GM12872 (cell line): Measurements from ENCODE around the gene BPGM.

Source experiments
- CTCF ChIP-seq: IDR thresholded peaks from 3 replicates; pipeline ENCODE4 v1.5.1; 2011; ENCODE audit warnings: low read depth, mild to moderate bottlenecking, low read length, moderate library complexity; ENCODE audit not compliant: insufficient read depth

The BPGM gene

GRCh38 chr7:134702366-134703240 lies 56.0 kb downstream of the BPGM start:
- no peak for TF ChIP-seq CTCF

- TF ChIP-seq CTCF: no peak
Measured at GRCh38 chr7:134703241-134703594, 56.6 kb downstream of the BPGM start.

- TF ChIP-seq CTCF: no peak
Measured at GRCh38 chr7:134703782-134704181, 57.1 kb downstream of the BPGM start.

GRCh38 chr7:134704827-134705226 lies 58.2 kb downstream of the BPGM start:
- no peak for TF ChIP-seq CTCF

GRCh38 chr7:134705716-134706115 lies 59.1 kb downstream of the BPGM start:
- TF ChIP-seq CTCF: no peak

- no peak for TF ChIP-seq CTCF
Measured at GRCh38 chr7:134706468-134706867, 59.8 kb downstream of the BPGM start.

- TF ChIP-seq CTCF: no peak
Measured at GRCh38 chr7:134707663-134708378, 61.2 kb downstream of the BPGM start.
